Endometrial microvascular endothelial cells (primary cell): ENCODE measurements around the gene HCN3. TPM values are rescaled to one million over a fixed set of nuclear protein-coding genes. Genes with fewer than 3 reads are reported as not detected.
"Not testable (repeated sequence)": the region's sequence is repeated elsewhere in the genome, so short reads cannot be mapped to it uniquely, and the experiment has no call there.

ENCODE experiments used
- in situ Hi-C: cut with HindIII; loops from 2 replicates; pipeline ENCODE4 v1.10.0; 2017; ENCODE audit warnings: low sequenced_read_pairs, low pct_unique_long_range_greater_than_20kb; ENCODE audit errors: inconsistent ontology term
- total RNA-seq: library from RNA; depleted of rRNA; stranded (reverse); fragments of >200 nt; gene quantifications from one replicate; pipeline ENCODE4 v1.2.3, GENCODE V29; 2015; ENCODE audit errors: inconsistent ontology term

The HCN3 gene
- total RNA-seq, 1 donor from 2014 or later: 0.19 TPM

- in situ Hi-C loops: no loop called here
Measured at GRCh38 chr1:155324037-155324716, 46.9 kb downstream of the HCN3 start.

GRCh38 chr1:155324717-155325602, 47.7 kb downstream of the HCN3 start:
- in situ Hi-C loops: no loop called here

DNA sequence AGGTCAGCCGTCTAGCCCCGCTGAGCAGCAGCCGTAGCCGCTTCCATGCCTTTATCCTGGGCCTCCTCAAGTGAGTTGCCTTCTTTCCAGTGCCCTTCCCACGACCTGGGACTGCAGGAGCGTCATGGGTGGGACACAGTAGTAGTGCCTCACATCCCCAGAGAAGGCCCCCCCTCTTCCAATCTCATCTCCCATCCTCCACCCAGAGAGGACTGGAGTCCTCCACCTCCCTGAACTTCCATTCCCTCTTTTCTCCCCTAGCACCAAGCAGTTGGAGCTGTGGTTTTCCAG, 48.3 kb downstream of the HCN3 start:
- in situ Hi-C loops: no loop called here

- in situ Hi-C loops: no loop called here
Measured at GRCh38 chr1:155326020-155326526, 48.8 kb downstream of the HCN3 start.

- in situ Hi-C loops: no loop called here
Measured at GRCh38 chr1:155326631-155327037, 49.4 kb downstream of the HCN3 start.

DNA sequence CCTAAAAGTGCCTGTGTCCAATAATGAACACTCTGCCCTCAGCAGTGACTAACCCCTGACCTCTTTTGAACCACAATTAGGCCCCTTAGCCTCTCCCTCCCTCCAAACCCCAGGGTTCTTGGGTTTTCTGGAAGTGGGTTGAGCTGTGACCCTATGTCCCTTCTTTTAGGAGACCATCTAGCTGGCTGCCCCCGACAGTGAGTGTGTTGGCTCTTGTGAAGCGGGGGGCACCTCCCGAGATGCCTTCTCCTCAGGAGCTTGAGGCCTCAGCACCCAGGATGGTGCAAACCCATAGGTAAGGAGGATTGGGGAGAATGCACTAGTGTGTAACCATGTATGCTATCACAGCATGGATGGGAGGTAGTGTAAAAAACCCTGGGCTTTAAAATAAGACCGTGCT, 50.7 kb downstream of the HCN3 start:
- in situ Hi-C loops: no loop called here

DNA sequence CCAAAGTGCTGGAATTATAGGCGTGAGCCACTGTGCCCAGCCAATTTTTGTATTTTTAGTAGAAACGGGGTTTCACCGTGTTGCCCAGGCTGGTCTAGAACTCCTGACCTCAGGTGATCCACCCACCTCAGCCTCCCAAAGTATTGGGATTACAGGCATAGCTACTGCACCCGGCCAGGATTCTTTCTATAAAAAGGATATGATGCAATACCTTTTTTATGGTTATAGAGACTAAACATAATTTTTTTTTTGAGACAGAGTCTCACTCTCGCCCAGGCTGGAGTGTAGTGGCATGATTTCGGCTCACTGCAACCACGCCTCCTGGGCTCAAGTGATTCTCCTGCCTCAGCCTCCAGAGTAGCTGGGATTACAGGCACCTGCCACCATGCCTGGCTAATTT, 51.6 kb downstream of the HCN3 start:
- in situ Hi-C loops: not testable (repeated sequence)

GRCh38 chr1:155329980-155330598, 52.8 kb downstream of the HCN3 start:
- in situ Hi-C loops: no loop called here

DNA sequence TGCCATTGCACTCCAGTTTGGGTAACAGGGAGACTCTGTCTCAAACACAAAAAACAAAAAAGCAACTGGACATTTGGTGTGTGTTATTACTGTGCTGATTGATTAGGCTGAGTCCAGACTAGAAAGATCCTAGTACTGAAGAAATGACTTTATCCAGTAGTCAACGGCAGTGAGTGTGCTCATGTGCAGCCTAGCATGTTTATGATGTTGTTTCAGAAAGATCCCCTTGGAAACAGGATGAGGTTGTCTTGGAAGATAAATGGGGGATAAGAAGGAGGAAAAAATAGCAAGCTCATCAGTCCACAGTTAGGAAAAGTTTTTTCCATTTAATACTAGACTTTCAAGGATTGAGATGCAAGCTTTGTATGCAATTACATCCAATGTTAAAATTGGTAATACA, 57.7 kb downstream of the HCN3 start:
- in situ Hi-C loops: no loop called here

Other genes with a start within 250 kb of the HCN3 start
- 0.28 TPM for gene DCST2, start 243.7 kb upstream of the HCN3 start, total RNA-seq
- not detected for gene DCST1, start 243.6 kb upstream of the HCN3 start, total RNA-seq
- gene ADAM15, start 226.1 kb upstream of the HCN3 start, total RNA-seq: 337 TPM
- 15.8 TPM for gene EFNA4, start 213.7 kb upstream of the HCN3 start, total RNA-seq
- gene EFNA3, start 198.6 kb upstream of the HCN3 start, total RNA-seq: 2.0 TPM
- gene EFNA1, start 149.6 kb upstream of the HCN3 start, total RNA-seq: 8.7 TPM
- gene SLC50A1, start 141.6 kb upstream of the HCN3 start, total RNA-seq: 47.1 TPM
- 173 TPM for gene DPM3, start 136.9 kb upstream of the HCN3 start, total RNA-seq
- 191 TPM for gene KRTCAP2, start 104.2 kb upstream of the HCN3 start, total RNA-seq
- gene TRIM46, start 103.6 kb upstream of the HCN3 start, total RNA-seq: 2.4 TPM
- gene THBS3, start 69.6 kb upstream of the HCN3 start, total RNA-seq: 3.1 TPM
- 76.7 TPM for gene MTX1, start 68.8 kb upstream of the HCN3 start, total RNA-seq
- 20.0 TPM for gene ENTREP3, start 22.0 kb upstream of the HCN3 start, total RNA-seq
- 77.1 TPM for gene SCAMP3, start 15.1 kb upstream of the HCN3 start, total RNA-seq
- 33.1 TPM for gene CLK2, start 4.0 kb upstream of the HCN3 start, total RNA-seq
- gene PKLR, start 24.0 kb downstream of the HCN3 start, total RNA-seq: not detected
- gene FDPS, start 31.4 kb downstream of the HCN3 start, total RNA-seq: 362 TPM
- 32.8 TPM for gene RUSC1, start 43.4 kb downstream of the HCN3 start, total RNA-seq